CD14-positive monocyte (primary cell): ENCODE data around the gene GRK3. TPM values are rescaled to one million over a fixed set of nuclear protein-coding genes. Genes with fewer than 3 reads are reported as not detected.

Source experiments
- DNase-seq, 3 donors: peaks; one replicate each; pipeline ENCODE4 v3.0.0-alpha.2; 2011 to 2022
- H2AFZ ChIP-seq: 2 replicates; pipeline ENCODE4 v1.6.0; 2012; ENCODE audit warnings: mild to moderate bottlenecking, low read depth, low read length, inconsistent platforms; ENCODE audit not compliant: insufficient read depth, poor library complexity, severe bottlenecking
- H3K27ac ChIP-seq, 2 donors: 1 replicate in 1 of 2; 2 replicates in 1 of 2; pipeline ENCODE4 v1.5.1; 2012 to 2013; ENCODE audit warnings: low read length in 2 of 2, control low read depth in 1 of 2, inconsistent platforms in 1 of 2, low read depth in 1 of 2, mild to moderate bottlenecking in 1 of 2
- H3K27me3 ChIP-seq, 2 donors: one replicate each; pipeline versions ENCODE4 v1.6.0 to v1.6.1; 2011 to 2013; ENCODE audit warnings: low read length in 2 of 2; ENCODE audit not compliant: control insufficient read depth in 2 of 2, insufficient read depth in 2 of 2
- H3K36me3 ChIP-seq, 2 donors: replicated peaks in 1 of 2; 1 replicate in 1 of 2; 2 replicates in 1 of 2; pipeline versions ENCODE4 v1.5.1 to v1.6.1; 2012 to 2013; ENCODE audit warnings: low read length in 2 of 2, control low read depth in 1 of 2, inconsistent platforms in 1 of 2, mild to moderate bottlenecking in 1 of 2; ENCODE audit not compliant: insufficient read depth in 2 of 2, control insufficient read depth in 1 of 2
- H3K4me1 ChIP-seq, 2 donors: 1 replicate in 1 of 2; 2 replicates in 1 of 2; pipeline versions ENCODE4 v1.5.1 to v1.6.1; 2012 to 2013; ENCODE audit warnings: low read length in 2 of 2, control low read depth in 1 of 2, inconsistent platforms in 1 of 2, mild to moderate bottlenecking in 1 of 2, moderate library complexity in 1 of 2; ENCODE audit not compliant: insufficient read depth in 2 of 2, control insufficient read depth in 1 of 2
- H3K4me2 ChIP-seq: replicated peaks from 2 replicates; pipeline ENCODE3; 2012; ENCODE audit warnings: low read length, moderate library complexity, mild to moderate bottlenecking; ENCODE audit not compliant: poor library complexity, severe bottlenecking; ENCODE audit errors: extremely low read depth
- H3K4me3 ChIP-seq, 3 experiments: fragments of 200-600 bp in 1 of 3; sonication (generic) in 1 of 3; replicated peaks in 1 of 3; 1 replicate in 2 of 3; 2 replicates in 1 of 3; pipeline ENCODE4 v1.5.1; 2011 to 2013; ENCODE audit warnings: low read length in 3 of 3, mild to moderate bottlenecking in 3 of 3, control low read depth in 2 of 3, low read depth in 2 of 3, inconsistent platforms in 1 of 3, moderate library complexity in 1 of 3
- H3K79me2 ChIP-seq: 2 replicates; pipeline ENCODE4 v1.6.0; 2012; ENCODE audit warnings: mild to moderate bottlenecking, control low read depth, inconsistent platforms, low read length, moderate library complexity; ENCODE audit not compliant: insufficient read depth
- H3K9ac ChIP-seq: 2 replicates; pipeline ENCODE4 v1.6.0; 2017; ENCODE audit warnings: low read length, mild to moderate bottlenecking; ENCODE audit not compliant: insufficient read depth, poor library complexity, severe bottlenecking
- H3K9me3 ChIP-seq, 2 donors: replicated peaks in 1 of 2; 1 replicate in 1 of 2; 2 replicates in 1 of 2; pipeline versions ENCODE4 v1.5.1 to v1.6.1; 2012 to 2013; ENCODE audit warnings: low read length in 2 of 2, control low read depth in 1 of 2; ENCODE audit not compliant: control insufficient read depth in 1 of 2, insufficient read depth in 1 of 2
- H4K20me1 ChIP-seq: 2 replicates; pipeline ENCODE4 v1.6.0; 2012; ENCODE audit warnings: mild to moderate bottlenecking, low read length, control low read depth, moderate library complexity; ENCODE audit not compliant: insufficient read depth
- H3K27ac Mint-ChIP-seq, 7 donors: one replicate each; pipeline ENCODE4 v1.8.0; 2020; ENCODE audit warnings: mild to moderate bottlenecking in 7 of 7, mixed read lengths in 7 of 7, moderate library complexity in 6 of 7, inconsistent platforms in 2 of 7
- H3K27me3 Mint-ChIP-seq, 3 donors: one replicate each; pipeline ENCODE4 v1.8.0; 2021 to 2022; ENCODE audit warnings: low read depth in 3 of 3, mild to moderate bottlenecking in 3 of 3, mixed read lengths in 3 of 3, moderate library complexity in 3 of 3, inconsistent platforms in 1 of 3
- H3K36me3 Mint-ChIP-seq, 2 donors: one replicate each; pipeline ENCODE4 v1.8.0; 2020; ENCODE audit warnings: mixed read lengths in 2 of 2, inconsistent platforms in 1 of 2, mild to moderate bottlenecking in 1 of 2
- H3K4me1 Mint-ChIP-seq: one replicate; pipeline ENCODE4 v1.8.0; 2020; ENCODE audit warnings: mild to moderate bottlenecking, mixed read lengths
- H3K4me3 Mint-ChIP-seq, 2 donors: one replicate each; pipeline ENCODE4 v1.8.0; 2020; ENCODE audit warnings: mild to moderate bottlenecking in 2 of 2, mixed read lengths in 2 of 2, moderate library complexity in 1 of 2
- H3K9me3 Mint-ChIP-seq, 7 donors: one replicate each; pipeline ENCODE4 v1.8.0; 2020 to 2022; ENCODE audit warnings: mixed read lengths in 7 of 7, mild to moderate bottlenecking in 6 of 7, moderate library complexity in 6 of 7, inconsistent platforms in 2 of 7
- WGBS: methylation state at CpG from one replicate; pipeline ENCODE4 v1.1.5; 2013; ENCODE audit warnings: missing lambda C conversion rate; ENCODE audit not compliant: insufficient coverage; 5-methylcytosine and 5-hydroxymethylcytosine counted together
- intact Hi-C, 2 donors: fragments of 100-400 bp; cut with micrococcal nuclease; formaldehyde crosslinking; loops; one replicate each; pipeline versions ENCODE4 v1.15.0 to v1.15.1; 2023
- polyA plus RNA-seq, 3 donors: library from polyadenylated mRNA; depleted of rRNA in 1 of 3; unstranded in 2 of 3; stranded (reverse) in 1 of 3; fragments of 300-500 nt in 2 of 3; fragments of >200 nt in 1 of 3; fragmentation: Illumina TruSeq in 2 of 3; gene quantifications; 1 replicate in 2 of 3; 2 replicates in 1 of 3; pipeline ENCODE4 v1.2.3, GENCODE V29; 2012 to 2021
- TF ChIP-seq, protein P1 (sequence below): fragments of 200-600 bp; IDR thresholded peaks from one replicate; pipeline ENCODE4 v1.8.0; 2022; ENCODE audit warnings: antibody characterized with exemption, mild to moderate bottlenecking

Gene GRK3
- polyA plus RNA-seq, 3 donors = 8.3 to 33.3 (median 9.6) TPM

DNA sequence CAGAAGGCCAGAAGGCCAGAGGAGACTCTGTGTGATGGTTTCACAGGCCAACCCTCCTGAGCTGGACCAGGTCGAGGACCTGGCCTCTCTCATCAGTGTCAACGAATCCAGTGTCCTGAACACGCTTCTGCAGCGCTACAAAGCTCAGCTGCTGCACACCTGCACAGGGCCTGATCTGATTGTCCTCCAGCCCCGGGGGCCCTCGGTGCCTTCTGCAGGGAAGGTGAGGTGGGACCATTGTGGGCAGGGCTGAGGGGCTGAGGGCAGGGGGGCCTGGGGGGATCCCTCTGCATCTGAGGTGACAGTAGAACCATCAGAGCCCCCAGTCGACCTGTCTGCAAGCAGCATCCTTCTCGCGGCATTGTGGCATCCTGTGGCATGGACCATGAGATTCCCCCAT, 207.8 kb downstream of the GRK3 start:
- TF ChIP-seq, protein P1, sequence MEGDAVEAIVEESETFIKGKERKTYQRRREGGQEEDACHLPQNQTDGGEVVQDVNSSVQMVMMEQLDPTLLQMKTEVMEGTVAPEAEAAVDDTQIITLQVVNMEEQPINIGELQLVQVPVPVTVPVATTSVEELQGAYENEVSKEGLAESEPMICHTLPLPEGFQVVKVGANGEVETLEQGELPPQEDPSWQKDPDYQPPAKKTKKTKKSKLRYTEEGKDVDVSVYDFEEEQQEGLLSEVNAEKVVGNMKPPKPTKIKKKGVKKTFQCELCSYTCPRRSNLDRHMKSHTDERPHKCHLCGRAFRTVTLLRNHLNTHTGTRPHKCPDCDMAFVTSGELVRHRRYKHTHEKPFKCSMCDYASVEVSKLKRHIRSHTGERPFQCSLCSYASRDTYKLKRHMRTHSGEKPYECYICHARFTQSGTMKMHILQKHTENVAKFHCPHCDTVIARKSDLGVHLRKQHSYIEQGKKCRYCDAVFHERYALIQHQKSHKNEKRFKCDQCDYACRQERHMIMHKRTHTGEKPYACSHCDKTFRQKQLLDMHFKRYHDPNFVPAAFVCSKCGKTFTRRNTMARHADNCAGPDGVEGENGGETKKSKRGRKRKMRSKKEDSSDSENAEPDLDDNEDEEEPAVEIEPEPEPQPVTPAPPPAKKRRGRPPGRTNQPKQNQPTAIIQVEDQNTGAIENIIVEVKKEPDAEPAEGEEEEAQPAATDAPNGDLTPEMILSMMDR = no peak
- Histone ChIP-seq H3K27ac (no peak overlapping the region), H3K4me2 (no peak overlapping the region), H3K9ac (no peak overlapping the region), H3K27me3 (peaks cover 0 to 4% of the 10 kb centered on the region in 2 donors), H2AFZ (no peak overlapping the region), H3K4me3 (no peak overlapping the region), H3K79me2 (no peaks in the 10 kb centered on the region), H3K36me3 (no peaks in the 10 kb centered on the region), H3K4me1 (no peaks in the 10 kb centered on the region), H4K20me1 (no peaks in the 10 kb centered on the region), H3K9me3 (peaks cover 0 to 2% of the 10 kb centered on the region in 2 donors)
- intact Hi-C loops = loop anchor here in 1 of 2 donors (2.0 kb wide), 1 partner anchor 309 kb away; no protein-coding TSS in a partner anchor
- Mint-ChIP-seq H3K9me3 (peaks cover 0 to 2% (median under 1%) of the 10 kb centered on the region in 7 donors), H3K27me3 (peaks cover 3 to 11% (median 10%) of the 10 kb centered on the region in 3 donors), H3K4me3 (no peak overlapping the region), H3K4me1 (peaks cover 2% of the 10 kb centered on the region), H3K27ac (no peak overlapping the region), H3K36me3 (no peaks in the 10 kb centered on the region)
- DNase-seq = no peak
- WGBS = 78% methylated on average over 4 of the region's 9 CpGs

DNA sequence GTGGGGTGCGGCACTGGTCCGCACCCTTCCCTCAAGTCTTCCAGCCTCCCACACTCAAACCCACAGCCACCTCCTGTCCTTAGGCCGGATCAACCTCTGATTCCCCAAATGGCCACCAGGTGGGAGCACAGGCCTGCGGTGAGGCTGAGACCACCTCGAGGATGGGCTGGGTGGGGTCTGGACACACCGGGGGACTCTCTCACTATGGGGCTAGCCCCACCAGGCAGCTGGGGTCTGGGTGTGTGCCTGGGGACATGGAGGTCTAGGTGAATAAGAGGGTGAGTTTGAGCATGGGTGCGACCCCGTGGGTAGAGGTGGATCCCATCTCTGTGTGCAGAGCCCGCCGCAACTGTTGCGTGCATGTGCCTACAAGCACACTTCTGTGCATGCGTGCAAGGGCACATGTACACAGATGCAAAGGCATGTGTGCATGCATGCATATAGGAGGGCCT, 210.1 kb downstream of the GRK3 start:
- no peak overlapping the region for H3K4me2 ChIP-seq
- TF ChIP-seq, protein P1 = peak; percentile 24
- no peak overlapping the region for H3K27ac ChIP-seq
- no peak for DNase-seq
- peaks cover 0 to 4% of the 10 kb centered on the region in 2 donors for H3K27me3 ChIP-seq
- no peaks in the 10 kb centered on the region for H4K20me1 ChIP-seq
- Mint-ChIP-seq H3K36me3 (no peaks in the 10 kb centered on the region), H3K27me3 (peaks cover 3 to 10% (median 10%) of the 10 kb centered on the region in 3 donors), H3K4me1 (peaks cover 2% of the 10 kb centered on the region), H3K9me3 (peaks cover 0 to 1% (median 0%) of the 10 kb centered on the region in 7 donors), H3K4me3 (no peak overlapping the region), H3K27ac (no peak overlapping the region)
- H3K36me3 ChIP-seq = no peaks in the 10 kb centered on the region
- 65% methylated on average over 9 of the region's 12 CpGs for WGBS
- H3K4me1 ChIP-seq = no peaks in the 10 kb centered on the region
- no peaks in the 10 kb centered on the region for H3K79me2 ChIP-seq
- H3K9ac ChIP-seq = no peak overlapping the region
- H3K4me3 ChIP-seq = no peak overlapping the region
- intact Hi-C loops = no loop called here
- no peaks in the 10 kb centered on the region for H3K9me3 ChIP-seq
- no peak overlapping the region for H2AFZ ChIP-seq
